Measurements from ENCODE around the gene LYZL4. TPM values are rescaled to one million over a fixed set of nuclear protein-coding genes. Genes with fewer than 3 reads are reported as not detected.

Gene LYZL4
- total RNA-seq, 4 donors from 2014 or later, result not detected

GRCh38 chr3:42387802-42388651, 22.4 kb downstream of the LYZL4 start:
- no peak overlapping the region for H3K27ac ChIP-seq
- no peaks in the 10 kb centered on the region for H3K27me3 ChIP-seq
- 59 to 63% methylated on average over 10 of the region's 10 CpGs for WGBS, 2 donors
- no peaks in the 10 kb centered on the region for H3K9me3 ChIP-seq
- H3K4me3 ChIP-seq (replicated peaks in 1 of 3), result no peak overlapping the region
- no peak for DNase-seq
- H3K4me1 ChIP-seq, result no peaks in the 10 kb centered on the region
- no peaks in the 10 kb centered on the region for H3K36me3 ChIP-seq
- intact Hi-C loops (cut with DNase I), result no loop called here
- TF ChIP-seq POLR2A (IDR thresholded peaks at IDR 0.05) (no peak), CTCF (IDR thresholded peaks at IDR 0.05) (no peak)

- WGBS, 2 donors, result 86 to 91% methylated on average over 6 of the region's 6 CpGs
- no peak for TF ChIP-seq CTCF (IDR thresholded peaks at IDR 0.05)
- no peak for TF ChIP-seq POLR2A (IDR thresholded peaks at IDR 0.05)
- intact Hi-C loops (cut with DNase I), result no loop called here
Observed at GRCh38 chr3:42381551-42382082, 28.8 kb downstream of the LYZL4 start.

GRCh38 chr3:42377681-42378080, 32.7 kb downstream of the LYZL4 start:
- TF ChIP-seq CTCF (IDR thresholded peaks at IDR 0.05), result no peak
- no peak for TF ChIP-seq POLR2A (IDR thresholded peaks at IDR 0.05)
- 91 to 100% methylated on average over 2 of the region's 2 CpGs for WGBS, 2 donors

More at GRCh38 chr3:42381551-42382082, 28.8 kb downstream of the LYZL4 start:
- Histone ChIP-seq H3K27me3 (no peaks in the 10 kb centered on the region), H3K27ac (no peak overlapping the region), H3K9me3 (no peaks in the 10 kb centered on the region), H3K4me3 (replicated peaks in 1 of 3) (no peak overlapping the region), H3K36me3 (no peaks in the 10 kb centered on the region), H3K4me1 (no peaks in the 10 kb centered on the region)
- no peak for DNase-seq

GRCh38 chr3:42376344-42376798, 34.0 kb downstream of the LYZL4 start:
- DNase-seq, result peak; percentile 3
- Histone ChIP-seq H3K27ac (no peak overlapping the region), H3K36me3 (no peaks in the 10 kb centered on the region), H3K9me3 (no peaks in the 10 kb centered on the region), H3K4me3 (replicated peaks in 1 of 3) (no peak overlapping the region), H3K4me1 (no peaks in the 10 kb centered on the region), H3K27me3 (no peaks in the 10 kb centered on the region)
- 59 to 68% methylated on average over 4 of the region's 4 CpGs for WGBS, 2 donors
- intact Hi-C loops (cut with DNase I), result no loop called here
- TF ChIP-seq CTCF (IDR thresholded peaks at IDR 0.05), result no peak
- no peak for TF ChIP-seq POLR2A (IDR thresholded peaks at IDR 0.05)

More at GRCh38 chr3:42377681-42378080, 32.7 kb downstream of the LYZL4 start:
- no peaks in the 10 kb centered on the region for H3K9me3 ChIP-seq
- no peaks in the 10 kb centered on the region for H3K4me1 ChIP-seq
- no peaks in the 10 kb centered on the region for H3K27me3 ChIP-seq
- no peaks in the 10 kb centered on the region for H3K36me3 ChIP-seq
- H3K4me3 ChIP-seq (replicated peaks in 1 of 3), result no peak overlapping the region
- no peak overlapping the region for H3K27ac ChIP-seq
- DNase-seq, result no peak
- intact Hi-C loops (cut with DNase I), result no loop called here

Data from thyroid gland (tissue), 4 donors.